ENCODE data around the gene PCDHB13.
"Not testable (repeated sequence)": the region's sequence is repeated elsewhere in the genome, so short reads cannot be mapped to it uniquely, and the experiment has no call there.

- not testable (repeated sequence) for TF ChIP-seq POLR2A, CTCF (IDR thresholded peaks at IDR 0.05)
Measured at GRCh38 chr5:141235922-141236321, 22.2 kb downstream of the PCDHB13 start.

Data from adrenal gland (tissue), 5 donors.